ENCODE results near the gene DNMT1.
"Not testable (repeated sequence)": the region's sequence is repeated elsewhere in the genome, so short reads cannot be mapped to it uniquely, and the experiment has no call there.

The DNMT1 gene

GRCh38 chr19:10194500-10195198 lies at the start of gene DNMT1:
Gene DNMT1, minus strand, starts transcription at chr19:10194953. Its CDS starts 54 bp downstream, at chr19:10194899.
- peak; percentile 94 for DNase-seq (ENCODE audit: low read depth in 1 of 2, low spot score in 1 of 2)

- no peak for DNase-seq (ENCODE audit: low read depth in 1 of 2, low spot score in 1 of 2)
Measured at GRCh38 chr19:10243606-10244005, 48.9 kb upstream of the DNMT1 start.

DNA sequence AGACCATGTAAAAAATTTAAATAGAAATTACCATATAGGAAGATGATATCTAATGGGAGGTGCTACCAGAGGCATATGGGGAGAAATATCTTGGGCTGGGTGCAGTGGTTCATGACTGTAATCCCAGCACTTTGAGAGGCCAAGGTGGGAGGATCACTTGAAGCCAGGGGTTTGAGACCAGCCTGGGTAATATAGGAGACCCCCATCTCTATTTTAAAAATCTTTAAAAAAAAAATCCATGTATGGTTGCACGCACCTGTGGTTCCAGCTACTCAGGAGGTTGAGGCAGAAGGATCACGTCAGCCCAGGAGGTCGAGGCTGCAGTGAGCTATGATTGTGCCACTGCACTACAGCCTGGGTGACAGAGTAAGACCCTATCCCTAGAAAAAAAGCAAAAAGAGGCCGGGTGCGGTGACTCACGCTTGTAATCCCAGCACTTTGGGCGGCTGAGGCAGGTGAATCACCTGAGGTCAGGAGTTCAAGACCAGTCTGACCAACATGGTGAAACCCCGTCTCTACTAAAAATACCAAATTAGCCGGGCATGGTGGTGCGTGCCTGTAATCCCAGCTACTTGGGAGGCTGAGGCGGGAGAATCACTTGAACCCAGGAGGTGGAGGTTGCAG lies 47.2 kb upstream of the DNMT1 start:
- not testable (repeated sequence) for DNase-seq (ENCODE audit: low read depth in 1 of 2, low spot score in 1 of 2)

DNA sequence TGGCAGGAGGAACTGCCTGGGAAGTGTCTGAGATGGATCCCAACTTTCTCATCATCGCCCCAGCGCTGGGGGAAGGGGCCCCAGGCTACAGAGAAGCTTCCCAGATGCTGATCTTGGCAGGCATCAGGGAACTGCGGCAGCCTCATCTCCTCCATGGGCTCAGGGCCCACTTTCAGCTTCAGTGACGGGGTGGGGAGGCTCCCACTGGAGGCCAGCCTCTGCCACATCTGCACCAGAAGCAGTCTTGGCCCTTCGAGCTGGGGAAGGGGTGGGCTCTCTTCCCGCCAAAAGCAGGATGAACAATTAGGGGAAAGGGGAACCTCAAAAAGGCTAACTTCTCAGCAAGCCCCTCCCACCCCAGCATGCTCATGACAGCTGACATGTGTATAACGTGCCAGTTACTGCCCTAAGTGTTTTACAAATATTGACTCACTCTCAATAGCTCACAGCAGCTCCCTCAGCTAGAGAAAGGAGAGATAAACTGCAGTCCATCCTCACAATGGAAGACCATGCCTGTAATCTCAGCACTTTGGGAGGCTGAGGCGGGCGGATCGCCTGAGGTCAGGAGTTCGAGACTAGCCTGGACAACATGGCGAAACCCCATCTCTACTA lies 43.5 kb upstream of the DNMT1 start:
- no peak for DNase-seq (ENCODE audit: low read depth in 1 of 2, low spot score in 1 of 2)

DNA sequence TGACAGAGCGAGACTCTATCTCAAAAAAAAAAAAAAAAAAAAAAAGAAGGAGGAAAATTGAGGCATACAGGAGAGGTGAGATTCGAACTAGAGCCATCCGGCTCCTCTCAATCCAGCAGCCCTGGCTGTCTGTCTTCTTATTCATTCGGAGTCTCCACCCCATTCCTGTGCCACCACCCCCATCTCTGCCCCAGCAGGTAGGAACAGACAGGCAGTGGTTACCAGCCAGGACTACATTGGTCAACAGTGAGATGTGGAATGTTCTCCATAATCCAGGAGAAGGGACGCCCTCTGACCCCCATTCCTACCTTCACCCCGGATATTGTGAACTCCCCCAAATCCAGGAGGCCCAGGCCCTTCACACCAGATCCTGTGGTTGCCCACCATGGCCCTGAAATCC lies 42.9 kb upstream of the DNMT1 start:
- DNase-seq (ENCODE audit: low read depth in 1 of 2, low spot score in 1 of 2), result no peak

DNA sequence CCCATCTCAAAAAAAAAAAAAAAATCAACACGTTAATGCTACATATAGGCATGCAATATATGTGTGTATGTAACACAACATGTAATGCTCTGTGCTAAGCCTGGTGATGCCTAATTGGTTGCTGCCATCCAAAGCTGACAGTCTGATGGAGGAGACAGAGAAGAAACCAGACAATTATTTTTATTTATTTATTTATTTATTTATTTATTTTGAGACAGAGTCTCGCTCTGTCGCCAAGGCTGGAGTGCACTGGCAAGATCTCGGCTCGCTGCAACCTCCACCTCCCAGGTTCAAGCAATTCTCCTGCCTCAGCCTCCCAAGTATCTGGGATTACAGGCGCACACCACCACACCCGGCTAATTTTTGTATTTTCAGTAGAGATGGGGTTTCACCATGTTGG lies 40.7 kb upstream of the DNMT1 start:
- not testable (repeated sequence) for DNase-seq (ENCODE audit: low read depth in 1 of 2, low spot score in 1 of 2)

- DNase-seq (ENCODE audit: low read depth in 1 of 2, low spot score in 1 of 2), result no peak
Measured at GRCh38 chr19:10235003-10235402, 40.2 kb upstream of the DNMT1 start.

GRCh38 chr19:10233946-10234345 lies 39.2 kb upstream of the DNMT1 start:
- DNase-seq (ENCODE audit: low read depth in 1 of 2, low spot score in 1 of 2), result no peak

GRCh38 chr19:10231612-10232228 lies 37.0 kb upstream of the DNMT1 start:
- DNase-seq (ENCODE audit: low read depth in 1 of 2, low spot score in 1 of 2), result no peak

DNA sequence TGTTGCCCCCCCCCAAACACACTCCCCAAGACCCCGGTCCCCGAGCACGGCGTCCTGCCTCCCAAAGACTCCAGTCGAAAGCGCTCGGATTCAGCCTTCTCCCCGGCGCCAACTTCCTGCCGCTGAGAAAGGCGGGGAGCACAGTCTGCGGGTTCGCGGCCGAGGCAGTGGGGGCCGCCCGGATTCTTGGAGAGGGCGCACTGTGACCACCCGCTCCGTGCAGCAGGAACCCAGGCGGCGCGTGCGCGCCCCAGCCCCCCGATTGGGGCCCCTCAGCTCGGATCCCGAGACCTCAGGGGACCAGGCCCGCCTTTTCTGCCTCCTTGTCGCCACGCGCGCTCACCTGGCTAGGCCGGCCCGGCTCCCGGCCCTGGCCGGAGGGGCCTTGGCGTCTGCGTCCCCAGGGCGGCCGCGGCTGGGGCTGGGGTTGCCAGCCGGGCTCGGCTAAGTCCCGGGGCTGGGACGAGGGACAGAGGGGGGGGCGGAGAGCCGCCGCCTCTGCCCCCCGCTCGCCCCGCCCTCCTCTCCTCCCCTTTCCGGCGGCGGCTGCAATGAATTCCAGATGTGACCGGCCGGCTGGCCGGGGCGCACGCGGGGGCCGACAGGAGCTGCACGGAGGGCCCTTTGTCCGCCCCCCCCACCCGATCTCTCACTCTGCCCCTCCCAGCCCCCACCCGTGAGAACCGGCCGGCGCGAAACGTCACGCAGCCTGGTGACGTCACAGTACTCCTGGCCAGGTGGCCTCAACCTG lies 36.3 kb upstream of the DNMT1 start, which contains the start of gene S1PR2:
Gene S1PR2, minus strand, starts transcription at position 471 of the 751 bp plus-strand sequence. CDS start 6,426 bp downstream, outside the sequence.
- DNase-seq (ENCODE audit: low read depth in 1 of 2, low spot score in 1 of 2), result peak; percentile 30 to 56

DNA sequence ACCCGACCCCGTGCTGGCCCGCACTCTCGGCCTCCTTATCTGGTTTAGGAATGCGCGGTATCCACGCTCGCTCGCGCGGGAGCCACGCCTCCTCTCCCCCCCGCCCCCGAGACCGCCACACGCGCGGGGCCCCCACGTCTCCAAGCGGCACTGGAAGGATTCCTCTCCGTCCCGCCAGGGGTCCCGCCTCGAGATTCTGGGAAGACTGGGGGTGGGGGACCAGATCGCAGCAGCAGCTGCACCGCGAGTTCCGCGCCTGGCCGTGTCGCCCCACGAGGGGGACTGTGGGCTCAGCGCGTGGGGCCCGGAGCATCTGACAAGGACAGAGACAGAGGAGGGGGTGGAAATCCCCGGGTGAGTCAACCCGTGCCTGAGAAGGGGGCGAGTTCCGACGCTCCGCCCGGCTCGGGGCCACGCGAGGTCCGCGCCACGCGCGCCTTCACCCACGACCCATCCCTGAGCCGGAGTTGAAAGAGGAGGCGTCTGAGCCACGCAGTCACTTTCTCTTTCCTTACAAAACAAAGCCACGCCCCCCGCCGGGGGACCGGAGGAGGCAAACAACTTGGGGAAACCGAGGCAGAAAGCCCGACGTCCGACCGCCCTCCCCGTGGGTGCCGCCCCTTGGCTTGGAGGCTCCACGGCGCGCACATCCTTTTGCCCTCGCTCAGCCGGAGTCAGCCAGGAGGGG lies 35.6 kb upstream of the DNMT1 start:
- peak; percentile 25 to 57 for DNase-seq (ENCODE audit: low read depth in 1 of 2, low spot score in 1 of 2)

DNA sequence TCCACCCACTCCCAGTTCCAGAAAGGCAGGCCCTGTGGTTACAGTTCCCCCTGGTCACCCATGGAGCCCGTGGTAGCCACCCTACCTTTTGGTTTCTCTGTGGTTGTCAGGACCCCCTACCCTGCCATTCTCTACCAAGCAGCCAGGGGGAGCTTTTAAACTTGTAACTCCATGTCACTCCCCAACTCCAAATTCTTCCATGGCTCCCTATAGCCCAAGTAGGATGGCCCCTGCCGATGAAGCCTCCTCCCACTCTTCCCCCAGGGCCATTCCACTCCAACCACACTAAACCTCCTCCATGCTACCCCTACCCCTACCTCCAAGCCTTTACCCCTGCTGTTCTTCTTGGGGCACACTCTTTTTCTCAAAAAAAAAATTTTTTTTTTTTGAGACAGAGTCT lies 34.2 kb upstream of the DNMT1 start:
- no peak for DNase-seq (ENCODE audit: low read depth in 1 of 2, low spot score in 1 of 2)

DNA sequence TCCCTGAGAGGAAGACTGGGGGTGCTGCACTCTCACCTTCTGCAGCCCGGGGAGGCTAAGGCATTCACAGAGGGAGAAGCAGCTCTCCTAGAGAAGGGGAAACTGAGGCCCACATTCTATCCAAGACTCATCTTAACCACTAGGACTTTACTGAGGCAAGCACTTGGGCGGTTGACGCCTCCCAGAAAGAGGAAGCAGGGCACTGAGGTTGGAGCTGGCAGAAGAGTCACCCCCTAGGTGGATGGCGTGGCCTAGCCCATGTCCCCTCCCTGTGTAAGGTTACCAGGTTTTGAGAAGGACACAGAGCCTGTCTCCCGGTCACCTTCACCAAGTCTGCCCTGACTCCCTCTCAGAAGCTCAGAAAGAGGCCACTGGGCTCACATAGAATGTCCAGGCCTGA lies 33.6 kb upstream of the DNMT1 start:
- DNase-seq (ENCODE audit: low read depth in 1 of 2, low spot score in 1 of 2), result no peak

DNA sequence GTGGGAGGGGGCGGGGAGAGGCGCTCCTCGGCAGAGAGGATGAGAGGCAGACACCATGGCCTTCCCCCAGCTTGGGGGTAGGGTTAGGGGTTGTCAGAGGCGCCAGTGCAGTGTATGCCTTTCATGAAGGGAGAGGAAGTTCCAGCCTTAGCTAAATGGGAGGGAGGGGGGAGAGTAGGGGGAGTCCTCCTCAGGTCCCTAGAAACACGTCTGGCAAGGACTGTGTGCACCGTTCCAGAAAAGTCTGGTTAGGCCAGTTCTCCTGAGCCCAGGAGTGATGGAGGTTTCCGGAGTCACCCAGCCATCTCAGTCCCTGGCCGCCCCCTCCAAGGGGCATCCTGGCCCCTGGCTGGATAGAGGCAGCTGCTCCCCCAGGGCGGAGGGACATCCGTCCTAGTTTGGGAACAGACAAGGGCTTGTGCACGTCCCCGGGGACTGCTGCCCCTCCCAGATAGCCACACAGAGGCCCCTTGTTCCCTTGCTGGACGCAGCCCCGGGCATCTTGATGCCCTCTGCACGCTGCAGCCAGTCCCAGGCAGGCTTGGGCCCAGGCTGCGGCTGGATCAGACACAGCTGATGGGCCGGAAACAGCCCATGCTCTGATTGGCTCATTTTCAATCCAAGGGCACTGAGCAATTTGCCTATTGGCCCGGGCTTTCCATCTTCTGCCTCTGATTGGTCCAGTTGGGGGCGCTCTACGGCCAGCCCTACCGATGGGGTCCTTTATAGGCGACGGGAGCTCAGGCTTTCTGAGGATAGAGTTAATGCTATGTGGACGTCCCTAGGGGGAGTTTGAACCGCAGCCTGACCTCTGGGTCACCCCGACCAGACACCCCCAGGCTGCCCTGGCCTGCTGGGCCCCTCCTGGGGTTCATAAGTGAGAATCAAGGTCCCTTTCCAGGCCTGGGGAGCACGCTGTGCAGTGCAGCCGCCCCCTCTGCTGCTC lies 32.5 kb upstream of the DNMT1 start:
- no peak for DNase-seq (ENCODE audit: low read depth in 1 of 2, low spot score in 1 of 2)

DNA sequence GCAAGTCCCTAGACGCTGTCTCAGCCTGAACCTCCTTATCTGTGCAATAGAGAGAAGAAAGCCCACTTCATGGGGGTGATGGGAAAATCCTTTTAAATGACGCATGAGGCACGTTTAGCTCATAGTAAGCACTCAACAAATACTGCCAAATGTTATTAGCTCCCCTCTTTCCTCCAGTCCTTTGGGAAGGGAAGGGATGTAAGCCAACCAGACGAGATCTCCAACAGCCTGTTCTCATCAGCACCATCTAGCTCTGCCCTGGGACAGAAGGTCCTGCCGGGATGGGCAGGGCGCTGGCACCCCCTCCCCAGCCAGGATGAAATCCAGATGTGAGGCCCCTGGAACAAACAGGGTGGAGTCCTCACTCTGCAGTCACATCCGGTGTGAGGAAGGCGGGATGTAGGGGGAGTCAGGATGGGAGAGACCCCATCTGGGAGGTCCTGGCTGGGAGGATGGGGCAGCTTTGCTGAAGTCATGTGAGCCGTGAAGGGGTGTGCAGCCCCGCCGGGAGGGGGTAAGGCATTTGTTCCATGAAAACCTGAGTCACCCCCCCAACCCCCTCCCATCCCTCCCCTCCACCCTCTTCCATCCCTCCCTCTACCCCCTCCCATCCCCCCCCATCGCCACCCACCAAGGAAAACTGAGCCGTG lies 31.7 kb upstream of the DNMT1 start:
- no peak for DNase-seq (ENCODE audit: low read depth in 1 of 2, low spot score in 1 of 2)

DNA sequence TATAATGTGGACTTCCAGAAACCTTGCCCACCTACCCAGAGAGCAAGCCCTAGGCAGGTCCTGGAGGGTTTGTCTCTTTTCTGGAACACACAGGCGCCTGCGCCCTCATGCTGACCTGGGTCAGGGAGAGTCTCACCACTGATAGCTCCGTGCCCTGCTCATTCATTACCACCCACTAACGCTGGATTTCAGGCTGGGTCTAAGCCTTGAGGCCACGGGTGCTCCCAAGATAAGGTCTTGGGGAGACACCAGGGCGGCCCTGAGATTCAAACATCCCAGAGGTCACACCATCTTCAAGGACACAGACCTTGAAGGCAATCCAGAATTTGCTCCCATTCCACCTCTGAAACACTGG lies 31.2 kb upstream of the DNMT1 start:
- DNase-seq (ENCODE audit: low read depth in 1 of 2, low spot score in 1 of 2), result no peak

- DNase-seq (ENCODE audit: low read depth in 1 of 2, low spot score in 1 of 2), result no peak
Measured at GRCh38 chr19:10224337-10224736, 29.6 kb upstream of the DNMT1 start.

DNA sequence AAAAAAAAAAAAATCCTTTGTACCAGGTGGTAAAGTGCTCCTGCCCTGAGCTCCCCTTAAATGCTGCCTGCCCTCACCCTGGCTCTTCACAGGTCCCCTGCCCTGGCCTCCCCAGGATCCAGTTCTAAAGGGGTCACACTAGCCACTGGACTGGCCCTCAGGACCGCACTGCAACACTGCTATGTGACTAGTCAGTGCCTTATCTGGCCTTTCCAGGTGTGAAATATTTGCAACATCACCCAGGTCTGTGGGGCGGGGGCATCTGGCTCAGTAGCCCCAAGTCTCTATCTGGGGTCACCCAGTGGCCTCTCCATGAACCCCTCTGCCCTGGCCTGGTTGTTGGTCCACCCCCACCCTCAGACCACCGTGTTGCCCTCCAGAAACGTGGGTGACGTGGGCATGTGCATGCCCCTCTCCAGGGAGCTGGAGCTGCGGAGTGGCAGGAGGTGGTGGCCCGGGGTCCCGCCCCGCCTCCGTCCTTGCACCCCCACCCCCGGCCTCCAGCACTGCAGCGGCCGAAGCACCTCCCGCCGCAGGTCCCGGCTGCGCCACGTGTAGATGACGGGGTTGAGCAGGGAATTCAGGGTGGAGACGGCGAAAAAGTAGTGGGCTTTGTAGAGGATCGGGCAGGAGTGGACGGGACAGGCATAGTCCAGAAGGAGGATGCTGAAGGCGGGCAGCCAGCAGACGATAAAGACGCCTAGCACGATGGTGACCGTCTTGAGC lies 28.9 kb upstream of the DNMT1 start:
- DNase-seq (ENCODE audit: low read depth in 1 of 2, low spot score in 1 of 2), result no peak

Data from activated T-helper 1 cell treated with anti-CD3 and anti-CD28 coated beads, Interleukin-2, amount 50 U/mL, for 16 hours (primary cell).